Esophagus squamous epithelium (tissue), 5 donors: Measurements from ENCODE around the gene ODAD3. TPM values are rescaled to one million over a fixed set of nuclear protein-coding genes. Genes with fewer than 3 reads are reported as not detected.

Experiments
- DNase-seq: peaks from one replicate; lab custom pipeline; 2025; lab: John Stamatoyannopoulos, UW
- H3K27ac ChIP-seq, 4 donors: fragments of 200-600 bp; sonication (generic); one replicate each; pipeline ENCODE4 v1.5.1; 2016 to 2019; ENCODE audit warnings: mild to moderate bottlenecking in 1 of 4
- H3K27me3 ChIP-seq, 4 donors: fragments of 200-600 bp; sonication (generic); 1 replicate in 3 of 4; 2 replicates in 1 of 4; pipeline versions ENCODE4 v1.5.1 to v1.6.0; 2017 to 2021; ENCODE audit warnings: antibody characterized with exemption in 1 of 4
- H3K36me3 ChIP-seq, 3 donors: fragments of 200-600 bp; sonication (generic); one replicate each; pipeline ENCODE4 v1.5.1; 2016 to 2019
- H3K4me1 ChIP-seq, 3 donors: fragments of 200-600 bp; sonication (generic); one replicate each; pipeline ENCODE4 v1.5.1; 2017 to 2019
- H3K4me3 ChIP-seq, 4 donors: fragments of 200-600 bp; sonication (generic); 1 replicate in 3 of 4; 2 replicates in 1 of 4; pipeline ENCODE4 v1.5.1; 2016 to 2019; ENCODE audit warnings: mild to moderate bottlenecking in 2 of 4, moderate library complexity in 1 of 4
- H3K9me3 ChIP-seq, 3 donors: fragments of 200-600 bp; sonication (generic); one replicate each; pipeline ENCODE4 v1.5.1; 2016 to 2019
- POLR2A ChIP-seq, 4 donors: fragments of 450-650 bp; IDR thresholded peaks; one replicate each; pipeline ENCODE4 v1.6.1; 2017; ENCODE audit warnings: antibody characterized with exemption in 4 of 4, mild to moderate bottlenecking in 4 of 4, moderate library complexity in 3 of 4
- WGBS, 2 donors: methylation state at CpG; one replicate each; pipeline ENCODE4 v1.1.5; 2018; 5-methylcytosine and 5-hydroxymethylcytosine counted together
- intact Hi-C: fragments of 100-400 bp; cut with DNase I; formaldehyde crosslinking; loops from one replicate; pipeline ENCODE4 v1.15.0; 2022
- total RNA-seq, 4 donors: library from RNA; depleted of rRNA; stranded (reverse); fragments of >200 nt; gene quantifications; one replicate each; pipeline ENCODE4 v1.1.0, GENCODE V29; 2016
- TF ChIP-seq, protein P1 (sequence below), 6 experiments: fragments of 450-650 bp in 4 of 6; fragments of 200-600 bp in 2 of 6; sonication (generic) in 2 of 6; IDR thresholded peaks; one replicate each; pipeline ENCODE4 v1.5.1; 2016 to 2019; ENCODE audit warnings: antibody characterized with exemption in 6 of 6, mild to moderate bottlenecking in 4 of 6, moderate library complexity in 4 of 6
- donor health status: DM: yes; HTN: yes; CAD: no.

The ODAD3 gene
- total RNA-seq, result 1 to 10 TPM in 1 of 4 donors, under 1 TPM in 1, not detected in 2; 0.19 to 8.8 TPM

DNA sequence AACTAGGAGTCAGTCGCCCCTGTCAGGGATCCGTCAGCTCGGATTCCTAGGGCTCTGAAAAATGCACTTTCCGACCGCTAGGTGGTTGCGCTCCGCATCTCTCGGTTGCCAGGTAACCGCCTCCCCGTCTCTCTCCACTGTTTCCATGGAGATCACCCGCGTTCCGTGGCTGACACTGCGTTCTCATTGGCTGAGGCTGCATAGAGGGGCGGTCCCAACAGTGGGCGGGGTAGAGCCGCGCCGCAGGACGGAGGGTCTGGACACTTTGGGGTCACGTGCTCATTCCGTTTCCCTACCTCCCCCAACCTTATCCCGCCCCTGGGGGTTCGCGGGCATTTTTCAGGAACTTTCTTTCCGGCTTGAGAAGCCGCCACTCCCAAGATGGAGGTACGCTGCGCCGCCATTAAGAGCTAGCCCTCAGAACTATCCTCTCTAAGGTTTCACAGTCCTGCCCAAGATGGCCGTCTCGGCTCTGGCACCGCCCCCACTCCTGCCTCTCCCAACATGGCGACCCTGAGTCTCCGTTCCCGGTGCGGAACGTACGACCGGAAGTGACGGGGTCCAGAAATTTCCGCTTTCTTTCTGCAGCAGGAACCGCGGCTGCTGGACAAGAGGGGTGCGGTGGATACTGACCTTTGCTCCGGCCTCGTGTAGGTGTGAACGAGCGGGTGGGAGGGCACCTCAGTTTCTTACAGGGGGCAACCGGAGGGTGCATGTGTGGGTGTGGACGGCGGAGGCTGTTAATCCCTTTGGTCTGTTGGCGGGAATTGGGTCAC, at the start of gene ODAD3, which contains the start of gene PRKCSH:
ODAD3 (minus strand) TSS at position 65 of the 776 bp plus-strand sequence. CDS start 105 bp downstream, outside the sequence.
PRKCSH (plus strand) TSS at position 579 of the 776 bp plus-strand sequence. CDS start 483 bp downstream, outside the sequence.
- WGBS, 2 donors, result 0% methylated on average over 6 to 13 of the region's 53 CpGs

DNA sequence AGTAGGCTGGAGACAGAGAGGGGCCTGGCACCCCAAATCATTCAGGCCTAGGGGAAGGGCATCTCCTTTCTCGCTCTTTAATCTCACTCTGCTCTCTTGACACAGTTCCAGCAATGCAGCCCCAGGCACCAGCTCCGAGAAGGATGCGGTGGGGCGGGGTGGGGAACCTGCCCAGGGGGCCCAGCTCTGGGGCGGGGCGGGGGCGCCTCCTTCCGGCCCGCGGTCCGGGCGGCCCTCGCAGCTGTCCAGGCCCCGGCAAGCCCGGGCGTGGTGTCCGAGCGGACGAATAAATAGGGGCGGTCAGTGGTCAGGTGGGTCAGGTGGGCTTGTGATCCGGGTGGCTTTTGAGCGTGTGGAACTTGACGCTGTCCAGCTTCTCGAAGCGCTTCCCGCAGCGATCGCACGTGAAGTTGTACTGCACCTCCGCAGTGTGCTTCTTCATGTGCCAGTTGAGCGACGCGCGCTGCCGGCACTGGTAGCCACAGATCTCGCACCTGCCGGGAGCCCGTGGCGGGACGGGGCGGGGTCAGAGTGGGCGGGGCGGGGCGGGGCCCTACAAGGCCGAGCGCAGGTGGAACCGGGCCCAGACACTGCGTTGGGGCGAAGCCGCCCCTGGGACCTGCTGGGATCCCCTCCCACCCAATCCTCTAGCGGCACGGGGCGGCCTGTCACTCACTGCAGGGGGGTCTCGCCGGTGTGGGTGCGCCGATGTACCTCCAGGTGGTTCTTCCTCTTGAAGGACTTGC, 48.6 kb upstream of the ODAD3 start:
- WGBS, 2 donors, result 75 to 77% methylated on average over 4 to 7 of the region's 57 CpGs
- TF ChIP-seq POLR2A (IDR thresholded peaks at IDR 0.05), result no peak
- TF ChIP-seq, protein P1, sequence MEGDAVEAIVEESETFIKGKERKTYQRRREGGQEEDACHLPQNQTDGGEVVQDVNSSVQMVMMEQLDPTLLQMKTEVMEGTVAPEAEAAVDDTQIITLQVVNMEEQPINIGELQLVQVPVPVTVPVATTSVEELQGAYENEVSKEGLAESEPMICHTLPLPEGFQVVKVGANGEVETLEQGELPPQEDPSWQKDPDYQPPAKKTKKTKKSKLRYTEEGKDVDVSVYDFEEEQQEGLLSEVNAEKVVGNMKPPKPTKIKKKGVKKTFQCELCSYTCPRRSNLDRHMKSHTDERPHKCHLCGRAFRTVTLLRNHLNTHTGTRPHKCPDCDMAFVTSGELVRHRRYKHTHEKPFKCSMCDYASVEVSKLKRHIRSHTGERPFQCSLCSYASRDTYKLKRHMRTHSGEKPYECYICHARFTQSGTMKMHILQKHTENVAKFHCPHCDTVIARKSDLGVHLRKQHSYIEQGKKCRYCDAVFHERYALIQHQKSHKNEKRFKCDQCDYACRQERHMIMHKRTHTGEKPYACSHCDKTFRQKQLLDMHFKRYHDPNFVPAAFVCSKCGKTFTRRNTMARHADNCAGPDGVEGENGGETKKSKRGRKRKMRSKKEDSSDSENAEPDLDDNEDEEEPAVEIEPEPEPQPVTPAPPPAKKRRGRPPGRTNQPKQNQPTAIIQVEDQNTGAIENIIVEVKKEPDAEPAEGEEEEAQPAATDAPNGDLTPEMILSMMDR (IDR thresholded peaks at IDR 0.05), result no peak
- Histone ChIP-seq H3K4me1 (peaks cover 10 to 47% (median 36%) of the 10 kb centered on the region in 3 donors), H3K27ac (no peak overlapping the region), H3K4me3 (no peak overlapping the region), H3K9me3 (no peaks in the 10 kb centered on the region), H3K27me3 (peaks cover 14 to 69% (median 20%) of the 10 kb centered on the region in 4 donors), H3K36me3 (peaks cover 0 to 44% (median 0%) of the 10 kb centered on the region in 3 donors)
- no peak for DNase-seq
- intact Hi-C loops, result no loop called here

More for the DNA sequence above, at the start of gene ODAD3, which contains the start of gene PRKCSH:
- H3K9me3 ChIP-seq, result no peaks in the 10 kb centered on the region
- H3K27ac ChIP-seq, result peak within 1 kb of the TSS; percentile 80 to 87 (median 85)
- TF ChIP-seq, protein P1 (IDR thresholded peaks at IDR 0.05), result peak; percentile 89 to 99 (median 97)
- TF ChIP-seq POLR2A (IDR thresholded peaks at IDR 0.05), result peak in 2 of 4 donors; percentile 25 to 51
- peaks cover 7 to 38% (median 29%) of the 10 kb centered on the region in 3 donors for H3K36me3 ChIP-seq
- H3K4me1 ChIP-seq, result peaks cover 14 to 27% (median 19%) of the 10 kb centered on the region in 3 donors
- H3K27me3 ChIP-seq, result no peaks in the 10 kb centered on the region
- intact Hi-C loops, result no loop called here
- H3K4me3 ChIP-seq, result peak within 1 kb of the TSS; percentile 61 to 93 (median 82)
- DNase-seq, result peak; percentile 100

DNA sequence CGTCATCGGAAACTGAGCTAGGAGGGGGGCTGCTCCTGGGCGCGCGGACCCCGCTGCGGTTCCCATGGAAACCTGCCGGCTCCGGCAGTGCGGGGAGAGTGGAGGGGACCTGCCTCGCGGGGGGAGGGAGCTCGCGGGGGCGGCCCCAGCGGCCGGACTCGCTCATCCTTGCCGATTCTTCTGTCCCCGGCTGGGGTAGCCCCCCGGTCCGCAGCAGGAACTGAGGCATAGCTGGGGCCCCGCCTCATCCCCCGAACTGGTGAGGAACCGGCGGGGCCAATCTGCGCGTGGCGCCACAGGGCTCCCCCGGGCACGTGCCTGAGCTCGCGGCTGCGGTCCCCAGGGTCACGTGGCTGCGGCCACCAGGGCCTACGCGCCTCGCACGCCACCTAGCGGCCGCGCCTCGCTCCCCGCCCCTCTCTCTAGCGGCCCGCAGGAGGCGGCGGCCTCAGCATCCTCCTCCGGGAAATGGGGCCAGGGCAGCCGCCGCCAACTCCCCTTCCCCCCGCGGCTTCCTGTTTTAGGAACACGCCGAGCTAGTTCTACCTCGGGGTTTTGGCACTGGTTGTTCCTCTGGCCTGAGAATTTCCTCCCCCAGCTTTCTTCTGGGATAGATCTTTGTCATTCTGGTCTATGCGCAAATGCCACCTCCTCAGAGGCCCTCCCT, 47.6 kb upstream of the ODAD3 start:
- H3K4me3 ChIP-seq, result peak overlapping the region; percentile 1 to 51 (median 33)
- H3K9me3 ChIP-seq, result no peaks in the 10 kb centered on the region
- H3K27me3 ChIP-seq, result peaks cover 14 to 69% (median 20%) of the 10 kb centered on the region in 4 donors
- no peak overlapping the region for H3K27ac ChIP-seq
- TF ChIP-seq, protein P1 (IDR thresholded peaks at IDR 0.05), result peak; percentile 96 to 99 (median 98)
- no peak for TF ChIP-seq POLR2A (IDR thresholded peaks at IDR 0.05)
- peaks cover 0 to 34% (median 0%) of the 10 kb centered on the region in 3 donors for H3K36me3 ChIP-seq
- no peak for DNase-seq
- WGBS, 2 donors, result 4 to 7% methylated on average over 14 to 24 of the region's 58 CpGs
- peaks cover 10 to 47% (median 36%) of the 10 kb centered on the region in 3 donors for H3K4me1 ChIP-seq
- intact Hi-C loops, result no loop called here

- 11 to 21% methylated on average over 5 to 8 of the region's 50 CpGs for WGBS, 2 donors
- intact Hi-C loops, result no loop called here
- H3K4me1 ChIP-seq, result peaks cover 10 to 47% (median 36%) of the 10 kb centered on the region in 3 donors
- H3K27ac ChIP-seq, result no peak overlapping the region
- peaks cover 0 to 27% (median 0%) of the 10 kb centered on the region in 3 donors for H3K36me3 ChIP-seq
- peak overlapping the region; percentile 1 to 51 (median 33) for H3K4me3 ChIP-seq
- TF ChIP-seq POLR2A (IDR thresholded peaks at IDR 0.05), result no peak
- TF ChIP-seq, protein P1 (IDR thresholded peaks at IDR 0.05), result no peak
- H3K27me3 ChIP-seq, result peaks cover 14 to 69% (median 20%) of the 10 kb centered on the region in 4 donors
- no peak for DNase-seq
- H3K9me3 ChIP-seq, result no peaks in the 10 kb centered on the region
Observed at GRCh38 chr19:11481534-11482383, 46.8 kb upstream of the ODAD3 start.
